HCT116 (cell line): ENCODE results near the gene ZNF335.

Source experiments
- CEBPB ChIP-seq: IDR thresholded peaks from 2 replicates; pipeline ENCODE4 v1.6.1; 2012; ENCODE audit warnings: low read depth
- EZH2 ChIP-seq: fragments of 200-600 bp; sonication (generic); IDR thresholded peaks from 2 replicates; pipeline ENCODE4 v1.6.1; 2017; ENCODE audit warnings: antibody characterized with exemption, mixed run types
- EZH2phosphoT487 ChIP-seq: fragments of 200-600 bp; IDR thresholded peaks from 2 replicates; pipeline ENCODE4 v1.6.1; 2018; ENCODE audit warnings: antibody characterized with exemption, borderline replicate concordance
- FOSL1 ChIP-seq: IDR thresholded peaks from 2 replicates; pipeline ENCODE4 v1.6.1; 2012; ENCODE audit warnings: low read depth
- POLR2A ChIP-seq: IDR thresholded peaks from 2 replicates; pipeline ENCODE4 v1.7.0; 2011; ENCODE audit warnings: borderline replicate concordance; ENCODE audit not compliant: insufficient read depth, insufficient read length; ENCODE audit errors: extremely low read depth
- RAD21 ChIP-seq: IDR thresholded peaks from 2 replicates; pipeline ENCODE4 v1.6.1; 2012; ENCODE audit warnings: low read depth, mild to moderate bottlenecking
- SIN3A ChIP-seq: IDR thresholded peaks from 2 replicates; pipeline ENCODE4 v1.6.1; 2012; ENCODE audit warnings: low read depth
- SP1 ChIP-seq: IDR thresholded peaks from 2 replicates; pipeline ENCODE4 v1.6.1; 2012; ENCODE audit warnings: low read depth
- SRF ChIP-seq: IDR thresholded peaks from 2 replicates; pipeline ENCODE4 v1.6.1; 2012; ENCODE audit warnings: low read depth
- TF ChIP-seq, protein P1 (sequence below): IDR thresholded peaks from 2 replicates; pipeline ENCODE4 v1.6.1; 2012
- TF ChIP-seq, protein P2 (sequence below), 3 experiments: fragments of 200-600 bp in 1 of 3; sonication (generic) in 1 of 3; IDR thresholded peaks in 2 of 3; conservative IDR thresholded peaks in 1 of 3; 2 replicates each; pipeline ENCODE4 v1.5.1; 2012 to 2017; ENCODE audit warnings: low read depth in 2 of 3, low read length in 2 of 3, antibody characterized with exemption in 1 of 3, borderline replicate concordance in 1 of 3, control low read depth in 1 of 3, mild to moderate bottlenecking in 1 of 3, mixed read lengths in 1 of 3, mixed run types in 1 of 3, moderate library complexity in 1 of 3; ENCODE audit not compliant: insufficient read depth in 1 of 3
- TF ChIP-seq, protein P3 (sequence below): IDR thresholded peaks from 2 replicates; pipeline ENCODE4 v1.6.1; 2012
- TF ChIP-seq, protein P4 (sequence below): IDR thresholded peaks from 2 replicates; pipeline ENCODE4 v1.6.1; 2011; ENCODE audit warnings: mild to moderate bottlenecking, low read length, moderate library complexity; ENCODE audit not compliant: insufficient replicate concordance; ENCODE audit errors: extremely low read depth

DNA sequence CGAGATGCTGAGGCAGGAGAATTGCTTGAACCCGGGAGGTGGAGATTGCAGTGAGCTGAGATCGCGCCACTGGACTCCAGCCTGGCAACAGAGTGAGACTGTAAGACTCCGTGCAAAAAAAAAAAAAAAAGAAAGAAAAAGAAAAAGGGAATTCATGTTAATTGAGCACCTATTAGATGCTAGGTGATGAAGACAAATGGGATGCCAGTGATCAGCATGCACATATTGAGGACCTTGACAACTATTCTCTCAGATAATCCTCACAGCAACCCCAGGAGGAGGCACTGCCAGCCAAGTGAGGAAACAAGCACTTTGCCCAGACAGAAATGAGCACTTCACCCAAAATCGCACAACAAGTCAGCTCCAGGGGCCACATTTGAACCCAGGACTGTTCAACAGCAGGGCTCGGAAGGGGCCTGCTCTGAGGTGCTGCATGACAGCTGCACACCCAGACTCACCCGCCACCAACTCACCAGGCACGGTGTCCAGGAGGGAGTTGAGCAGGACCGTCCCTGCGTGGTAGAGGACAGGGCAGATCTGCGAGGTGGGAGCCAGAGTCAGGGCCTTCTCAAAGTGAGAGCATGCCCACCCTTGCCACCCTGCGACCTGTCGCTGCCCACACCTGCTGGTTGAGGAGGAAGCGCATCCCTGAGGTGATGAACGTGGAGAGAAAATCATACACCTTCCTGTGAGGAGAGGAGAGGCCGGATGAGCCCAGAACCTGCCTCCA is 64.6 kb downstream of the ZNF335 start:
- TF ChIP-seq SP1 (no peak), POLR2A (no peak), RAD21 (no peak), CEBPB (no peak), SRF (no peak), EZH2 (no peak), EZH2phosphoT487 (no peak), FOSL1 (no peak), SIN3A (no peak)
- TF ChIP-seq, protein P1, sequence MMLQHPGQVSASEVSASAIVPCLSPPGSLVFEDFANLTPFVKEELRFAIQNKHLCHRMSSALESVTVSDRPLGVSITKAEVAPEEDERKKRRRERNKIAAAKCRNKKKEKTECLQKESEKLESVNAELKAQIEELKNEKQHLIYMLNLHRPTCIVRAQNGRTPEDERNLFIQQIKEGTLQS, result no peak
- TF ChIP-seq, protein P2, sequence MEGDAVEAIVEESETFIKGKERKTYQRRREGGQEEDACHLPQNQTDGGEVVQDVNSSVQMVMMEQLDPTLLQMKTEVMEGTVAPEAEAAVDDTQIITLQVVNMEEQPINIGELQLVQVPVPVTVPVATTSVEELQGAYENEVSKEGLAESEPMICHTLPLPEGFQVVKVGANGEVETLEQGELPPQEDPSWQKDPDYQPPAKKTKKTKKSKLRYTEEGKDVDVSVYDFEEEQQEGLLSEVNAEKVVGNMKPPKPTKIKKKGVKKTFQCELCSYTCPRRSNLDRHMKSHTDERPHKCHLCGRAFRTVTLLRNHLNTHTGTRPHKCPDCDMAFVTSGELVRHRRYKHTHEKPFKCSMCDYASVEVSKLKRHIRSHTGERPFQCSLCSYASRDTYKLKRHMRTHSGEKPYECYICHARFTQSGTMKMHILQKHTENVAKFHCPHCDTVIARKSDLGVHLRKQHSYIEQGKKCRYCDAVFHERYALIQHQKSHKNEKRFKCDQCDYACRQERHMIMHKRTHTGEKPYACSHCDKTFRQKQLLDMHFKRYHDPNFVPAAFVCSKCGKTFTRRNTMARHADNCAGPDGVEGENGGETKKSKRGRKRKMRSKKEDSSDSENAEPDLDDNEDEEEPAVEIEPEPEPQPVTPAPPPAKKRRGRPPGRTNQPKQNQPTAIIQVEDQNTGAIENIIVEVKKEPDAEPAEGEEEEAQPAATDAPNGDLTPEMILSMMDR (IDR thresholded peaks at IDR 0.05 in 2 of 3, conservative IDR thresholded peaks at IDR 0.05 in 1 of 3; ENCODE audit: borderline replicate concordance in 1 of 3, insufficient read depth in 1 of 3, low read depth in 2 of 3, low read length in 2 of 3), result no peak
- TF ChIP-seq, protein P3, sequence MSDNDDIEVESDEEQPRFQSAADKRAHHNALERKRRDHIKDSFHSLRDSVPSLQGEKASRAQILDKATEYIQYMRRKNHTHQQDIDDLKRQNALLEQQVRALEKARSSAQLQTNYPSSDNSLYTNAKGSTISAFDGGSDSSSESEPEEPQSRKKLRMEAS, result no peak
- TF ChIP-seq, protein P4, sequence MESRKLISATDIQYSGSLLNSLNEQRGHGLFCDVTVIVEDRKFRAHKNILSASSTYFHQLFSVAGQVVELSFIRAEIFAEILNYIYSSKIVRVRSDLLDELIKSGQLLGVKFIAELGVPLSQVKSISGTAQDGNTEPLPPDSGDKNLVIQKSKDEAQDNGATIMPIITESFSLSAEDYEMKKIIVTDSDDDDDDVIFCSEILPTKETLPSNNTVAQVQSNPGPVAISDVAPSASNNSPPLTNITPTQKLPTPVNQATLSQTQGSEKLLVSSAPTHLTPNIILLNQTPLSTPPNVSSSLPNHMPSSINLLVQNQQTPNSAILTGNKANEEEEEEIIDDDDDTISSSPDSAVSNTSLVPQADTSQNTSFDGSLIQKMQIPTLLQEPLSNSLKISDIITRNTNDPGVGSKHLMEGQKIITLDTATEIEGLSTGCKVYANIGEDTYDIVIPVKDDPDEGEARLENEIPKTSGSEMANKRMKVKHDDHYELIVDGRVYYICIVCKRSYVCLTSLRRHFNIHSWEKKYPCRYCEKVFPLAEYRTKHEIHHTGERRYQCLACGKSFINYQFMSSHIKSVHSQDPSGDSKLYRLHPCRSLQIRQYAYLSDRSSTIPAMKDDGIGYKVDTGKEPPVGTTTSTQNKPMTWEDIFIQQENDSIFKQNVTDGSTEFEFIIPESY, result no peak
